Measurements from ENCODE around the gene FGD4.

DNA sequence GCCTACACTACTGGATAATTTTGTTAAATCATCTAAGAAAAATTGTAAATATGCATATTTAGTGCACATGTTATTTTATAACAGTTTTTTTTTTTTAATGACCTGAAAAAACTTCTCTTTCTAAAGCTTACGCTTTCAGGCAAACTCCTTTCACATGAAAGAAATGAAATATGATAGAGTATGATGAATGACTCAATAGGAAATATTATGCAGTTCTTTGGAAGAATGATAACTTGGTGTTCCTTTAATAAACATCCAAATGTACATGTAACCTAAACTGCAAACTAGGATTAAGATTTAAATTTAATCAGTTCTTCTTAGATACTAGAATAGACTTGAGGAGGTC lies 136.6 kb downstream of the FGD4 start:
- TF ChIP-seq POLR2A (IDR thresholded peaks at IDR 0.05): no peak
- TF ChIP-seq, protein P1, sequence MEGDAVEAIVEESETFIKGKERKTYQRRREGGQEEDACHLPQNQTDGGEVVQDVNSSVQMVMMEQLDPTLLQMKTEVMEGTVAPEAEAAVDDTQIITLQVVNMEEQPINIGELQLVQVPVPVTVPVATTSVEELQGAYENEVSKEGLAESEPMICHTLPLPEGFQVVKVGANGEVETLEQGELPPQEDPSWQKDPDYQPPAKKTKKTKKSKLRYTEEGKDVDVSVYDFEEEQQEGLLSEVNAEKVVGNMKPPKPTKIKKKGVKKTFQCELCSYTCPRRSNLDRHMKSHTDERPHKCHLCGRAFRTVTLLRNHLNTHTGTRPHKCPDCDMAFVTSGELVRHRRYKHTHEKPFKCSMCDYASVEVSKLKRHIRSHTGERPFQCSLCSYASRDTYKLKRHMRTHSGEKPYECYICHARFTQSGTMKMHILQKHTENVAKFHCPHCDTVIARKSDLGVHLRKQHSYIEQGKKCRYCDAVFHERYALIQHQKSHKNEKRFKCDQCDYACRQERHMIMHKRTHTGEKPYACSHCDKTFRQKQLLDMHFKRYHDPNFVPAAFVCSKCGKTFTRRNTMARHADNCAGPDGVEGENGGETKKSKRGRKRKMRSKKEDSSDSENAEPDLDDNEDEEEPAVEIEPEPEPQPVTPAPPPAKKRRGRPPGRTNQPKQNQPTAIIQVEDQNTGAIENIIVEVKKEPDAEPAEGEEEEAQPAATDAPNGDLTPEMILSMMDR (IDR thresholded peaks at IDR 0.05): no peak
